Activated CD4-positive, alpha-beta T cell treated with anti-CD3 and anti-CD28 coated beads for 36 hours (primary cell): ENCODE results near the gene TAS1R3. TPM values are rescaled to one million over a fixed set of nuclear protein-coding genes. Genes with fewer than 3 reads are reported as not detected.

ENCODE experiments used
- ATAC-seq: fragments of 200-7000 bp; cut with Tn5 transposase; one replicate; pipeline ENCODE4 v1.10.0; 2021; ENCODE audit warnings: mild to moderate bottlenecking, moderate library complexity
- CTCF ChIA-PET: fragments of 350-600 bp; sonication (Branson Sonifier 250); formaldehyde crosslinking; loops from one replicate; lab custom pipeline; 2021; ENCODE audit warnings: antibody characterized with exemption; lab: Charles Lee
- POLR2A ChIA-PET: fragments of 350-600 bp; sonication (Branson Sonifier 250); formaldehyde crosslinking; loops from one replicate; lab custom pipeline; 2021; ENCODE audit warnings: antibody characterized with exemption, inconsistent platforms; lab: Charles Lee
- DNase-seq: peaks from one replicate; pipeline ENCODE4 v3.0.0-alpha.2; 2020
- H3K27ac Mint-ChIP-seq: one replicate; pipeline ENCODE4 v1.8.0; 2021; ENCODE audit warnings: mixed read lengths
- H3K27me3 Mint-ChIP-seq: one replicate; pipeline ENCODE4 v1.8.0; 2021; ENCODE audit warnings: mixed read lengths
- H3K36me3 Mint-ChIP-seq: one replicate; pipeline ENCODE4 v1.8.0; 2021; ENCODE audit warnings: low read depth, mixed read lengths
- H3K4me1 Mint-ChIP-seq: one replicate; pipeline ENCODE4 v1.8.0; 2021; ENCODE audit warnings: mixed read lengths
- H3K4me3 Mint-ChIP-seq: one replicate; pipeline ENCODE4 v1.8.0; 2021; ENCODE audit warnings: mild to moderate bottlenecking, moderate library complexity, mixed read lengths
- H3K9me3 Mint-ChIP-seq: one replicate; pipeline ENCODE4 v1.8.0; 2021; ENCODE audit warnings: low read depth, mixed read lengths
- intact Hi-C, 2 experiments: fragments of 100-400 bp; cut with DNase I in 1 of 2; cut with micrococcal nuclease in 1 of 2; formaldehyde crosslinking; loops; one replicate each; pipeline versions ENCODE4 v1.14.2 to v1.15.1; 2022 to 2024; cut with DNase I, micrococcal nuclease
- total RNA-seq, 2 experiments: library from RNA; stranded (reverse); gene quantifications; one replicate each; pipeline ENCODE4 v1.2.3, GENCODE V29; 2021

The TAS1R3 gene
- total RNA-seq, 2 experiments from 2014 or later, result 0.28 to 0.41 TPM

- DNase-seq (peak; percentile 80), ATAC-seq (peak; percentile 65)
- Mint-ChIP-seq H3K36me3 (no peaks in the 10 kb centered on the region), H3K9me3 (no peaks in the 10 kb centered on the region), H3K4me3 (no peak overlapping the region), H3K4me1 (no peaks in the 10 kb centered on the region), H3K27ac (no peak overlapping the region), H3K27me3 (no peaks in the 10 kb centered on the region)
- intact Hi-C loops, result loop anchor here (5.0 kb wide), 2 partner anchors 168 to 308 kb away; partner anchors contain the start of gene PERM1 (in 1 of the 2)
- ChIA-PET CTCF (interaction anchor here (0.7 kb wide), 1 partner anchor 257 kb away, joined by 4 read pairs; no protein-coding TSS in a partner anchor), POLR2A (no interaction called here)
These were observed 40.8 kb upstream of the TAS1R3 start for GRCh38 chr1:1290238-1290731.

GRCh38 chr1:1291023-1291528 lies 40.0 kb upstream of the TAS1R3 start:
- Mint-ChIP-seq H3K27me3 (no peaks in the 10 kb centered on the region), H3K9me3 (no peaks in the 10 kb centered on the region), H3K36me3 (no peaks in the 10 kb centered on the region), H3K27ac (no peak overlapping the region), H3K4me3 (no peak overlapping the region), H3K4me1 (no peaks in the 10 kb centered on the region)
- no peak for ATAC-seq
- intact Hi-C loops, result loop anchor here (5.0 kb wide), 2 partner anchors 169 to 309 kb away; partner anchors contain the start of gene PERM1 (in 1 of the 2)
- ChIA-PET POLR2A (interaction anchor here (0.5 to 0.6 kb wide), 2 partner anchors 74 to 389 kb away, joined by 3 to 5 read pairs; no protein-coding TSS in a partner anchor), CTCF (interaction anchor here (0.6 to 1.6 kb wide), 3 partner anchors 169 to 258 kb away, joined by 4 to 9 read pairs (median 4); no protein-coding TSS in a partner anchor)
- DNase-seq, result no peak

- CTCF ChIA-PET, result interaction anchor here (0.6 to 1.6 kb wide), 2 partner anchors 170 to 194 kb away, joined by 4 to 9 read pairs; no protein-coding TSS in a partner anchor
- POLR2A ChIA-PET, result interaction anchor here (0.5 to 0.6 kb wide), 2 partner anchors 75 to 389 kb away, joined by 3 to 5 read pairs; no protein-coding TSS in a partner anchor
- Mint-ChIP-seq H3K9me3 (no peaks in the 10 kb centered on the region), H3K27me3 (no peaks in the 10 kb centered on the region), H3K4me1 (no peaks in the 10 kb centered on the region), H3K36me3 (no peaks in the 10 kb centered on the region), H3K27ac (no peak overlapping the region), H3K4me3 (no peak overlapping the region)
- peak; percentile 72 for ATAC-seq
- intact Hi-C loops, result loop anchor here (1.0 to 5.0 kb wide), 3 partner anchors 169 to 309 kb away; partner anchors contain the start of gene PERM1 (in 1 of the 2)
- DNase-seq, result peak; percentile 74
These were observed 39.3 kb upstream of the TAS1R3 start for GRCh38 chr1:1291548-1292441.

- Mint-ChIP-seq H3K9me3 (no peaks in the 10 kb centered on the region), H3K36me3 (no peaks in the 10 kb centered on the region), H3K27ac (no peak overlapping the region), H3K4me1 (no peaks in the 10 kb centered on the region), H3K27me3 (no peaks in the 10 kb centered on the region), H3K4me3 (no peak overlapping the region)
- ChIA-PET POLR2A (no interaction called here), CTCF (interaction anchor here (1.6 kb wide), 1 partner anchor 170 kb away, joined by 9 read pairs; no protein-coding TSS in a partner anchor)
- ATAC-seq (no peak), DNase-seq (no peak)
- intact Hi-C loops, result loop anchor here (1.0 to 5.0 kb wide), 3 partner anchors 170 to 310 kb away; partner anchors contain the start of gene PERM1 (in 1 of the 2)
These were observed 38.7 kb upstream of the TAS1R3 start for GRCh38 chr1:1292442-1292779.

- POLR2A ChIA-PET, result no interaction called here
- Mint-ChIP-seq H3K27ac (no peak overlapping the region), H3K36me3 (no peaks in the 10 kb centered on the region), H3K27me3 (no peaks in the 10 kb centered on the region), H3K4me3 (no peak overlapping the region), H3K4me1 (no peaks in the 10 kb centered on the region), H3K9me3 (no peaks in the 10 kb centered on the region)
- CTCF ChIA-PET, result interaction anchor here (0.6 kb wide), 1 partner anchor 170 kb away, joined by 4 read pairs; no protein-coding TSS in a partner anchor
- DNase-seq (no peak), ATAC-seq (no peak)
- intact Hi-C loops, result loop anchor here (1.0 to 5.0 kb wide), 3 partner anchors 171 to 311 kb away; partner anchors contain the start of gene PERM1 (in 1 of the 2)
These were observed 38.2 kb upstream of the TAS1R3 start for GRCh38 chr1:1292851-1293250.

GRCh38 chr1:1293263-1294249 lies 37.5 kb upstream of the TAS1R3 start:
- CTCF ChIA-PET, result interaction anchor here (0.6 kb wide), 1 partner anchor 171 kb away, joined by 4 read pairs; no protein-coding TSS in a partner anchor
- H3K4me1 Mint-ChIP-seq, result no peaks in the 10 kb centered on the region

GRCh38 chr1:1294250-1294890 lies 36.7 kb upstream of the TAS1R3 start:
- Mint-ChIP-seq H3K4me3 (no peak overlapping the region), H3K36me3 (no peaks in the 10 kb centered on the region), H3K27ac (no peak overlapping the region), H3K27me3 (no peaks in the 10 kb centered on the region), H3K4me1 (no peaks in the 10 kb centered on the region), H3K9me3 (no peaks in the 10 kb centered on the region)
- no peak for ATAC-seq
- DNase-seq, result no peak
- ChIA-PET CTCF (no interaction called here), POLR2A (no interaction called here)
- intact Hi-C loops, result loop anchor here (5.0 kb wide), 2 partner anchors 172 to 312 kb away; partner anchors contain the start of gene PERM1 (in 1 of the 2)

More at GRCh38 chr1:1293263-1294249, 37.5 kb upstream of the TAS1R3 start:
- no peaks in the 10 kb centered on the region for H3K27me3 Mint-ChIP-seq
- POLR2A ChIA-PET, result no interaction called here
- H3K9me3 Mint-ChIP-seq, result no peaks in the 10 kb centered on the region
- H3K27ac Mint-ChIP-seq, result no peak overlapping the region
- DNase-seq, result no peak
- H3K36me3 Mint-ChIP-seq, result no peaks in the 10 kb centered on the region
- no peak overlapping the region for H3K4me3 Mint-ChIP-seq
- intact Hi-C loops, result loop anchor here (5.0 kb wide), 2 partner anchors 171 to 311 kb away; partner anchors contain the start of gene PERM1 (in 1 of the 2)
- ATAC-seq, result no peak

- ChIA-PET CTCF (interaction anchor here (1.3 kb wide), 1 partner anchor 18 kb away, joined by 3 read pairs; no protein-coding TSS in a partner anchor), POLR2A (no interaction called here)
These were observed 35.7 kb upstream of the TAS1R3 start for GRCh38 chr1:1295154-1295923.

More at GRCh38 chr1:1295154-1295923, 35.7 kb upstream of the TAS1R3 start:
- Mint-ChIP-seq H3K4me1 (no peaks in the 10 kb centered on the region), H3K27ac (no peak overlapping the region), H3K36me3 (no peaks in the 10 kb centered on the region), H3K27me3 (no peaks in the 10 kb centered on the region), H3K4me3 (no peak overlapping the region), H3K9me3 (no peaks in the 10 kb centered on the region)
- intact Hi-C loops, result no loop called here
- ATAC-seq (no peak), DNase-seq (no peak)
